ENCODE data around the gene SLC17A7. TPM values are rescaled to one million over a fixed set of nuclear protein-coding genes. Genes with fewer than 3 reads are reported as not detected.

Gene SLC17A7
- total RNA-seq, 1 donor from 2014 or later = not detected

- DNase-seq (ENCODE audit: low read depth) = no peak
- Histone ChIP-seq H3K36me3 (ENCODE audit: control insufficient read depth, insufficient read depth, low read length) (no peaks in the 10 kb centered on the region), H3K27me3 (ENCODE audit: control insufficient read depth, insufficient read depth, low read length) (no peaks in the 10 kb centered on the region), H3K4me3 (ENCODE audit: low read depth, low read length) (no peak overlapping the region)
- no peak for TF ChIP-seq CTCF (IDR thresholded peaks at IDR 0.05; ENCODE audit: insufficient read depth, low read length, poor library complexity, severe bottlenecking)
These were observed 33.8 kb downstream of the SLC17A7 start for GRCh38 chr19:49407482-49408015.

- Histone ChIP-seq H3K4me3 (ENCODE audit: low read depth, low read length) (no peak overlapping the region), H3K36me3 (ENCODE audit: control insufficient read depth, insufficient read depth, low read length) (no peaks in the 10 kb centered on the region), H3K27me3 (ENCODE audit: control insufficient read depth, insufficient read depth, low read length) (no peaks in the 10 kb centered on the region)
- DNase-seq (ENCODE audit: low read depth) = no peak
- TF ChIP-seq CTCF (IDR thresholded peaks at IDR 0.05; ENCODE audit: insufficient read depth, low read length, poor library complexity, severe bottlenecking) = no peak
These were observed 34.2 kb downstream of the SLC17A7 start for GRCh38 chr19:49407079-49407478.

- DNase-seq (ENCODE audit: low read depth) = no peak
These were observed 37.7 kb downstream of the SLC17A7 start for GRCh38 chr19:49403404-49404187.

GRCh38 chr19:49400029-49400428 is 41.3 kb downstream of the SLC17A7 start:
- no peak for DNase-seq (ENCODE audit: low read depth)
- H3K36me3 ChIP-seq (ENCODE audit: control insufficient read depth, insufficient read depth, low read length) = no peaks in the 10 kb centered on the region
- H3K27me3 ChIP-seq (ENCODE audit: control insufficient read depth, insufficient read depth, low read length) = peaks cover 8% of the 10 kb centered on the region
- TF ChIP-seq CTCF (IDR thresholded peaks at IDR 0.05; ENCODE audit: insufficient read depth, low read length, poor library complexity, severe bottlenecking) = no peak
- H3K4me3 ChIP-seq (ENCODE audit: low read depth, low read length) = no peak overlapping the region

More at GRCh38 chr19:49403404-49404187, 37.7 kb downstream of the SLC17A7 start:
- Histone ChIP-seq H3K36me3 (ENCODE audit: control insufficient read depth, insufficient read depth, low read length) (no peaks in the 10 kb centered on the region), H3K27me3 (ENCODE audit: control insufficient read depth, insufficient read depth, low read length) (no peaks in the 10 kb centered on the region), H3K4me3 (ENCODE audit: low read depth, low read length) (no peak overlapping the region)
- no peak for TF ChIP-seq CTCF (IDR thresholded peaks at IDR 0.05; ENCODE audit: insufficient read depth, low read length, poor library complexity, severe bottlenecking)

GRCh38 chr19:49398931-49399330 is 42.4 kb downstream of the SLC17A7 start:
- no peak for TF ChIP-seq CTCF (IDR thresholded peaks at IDR 0.05; ENCODE audit: insufficient read depth, low read length, poor library complexity, severe bottlenecking)
- H3K27me3 ChIP-seq (ENCODE audit: control insufficient read depth, insufficient read depth, low read length) = peaks cover 10% of the 10 kb centered on the region
- H3K36me3 ChIP-seq (ENCODE audit: control insufficient read depth, insufficient read depth, low read length) = no peaks in the 10 kb centered on the region

More at GRCh38 chr19:49398931-49399330, 42.4 kb downstream of the SLC17A7 start:
- H3K4me3 ChIP-seq (ENCODE audit: low read depth, low read length) = no peak overlapping the region
- no peak for DNase-seq (ENCODE audit: low read depth)

Data from kidney epithelial cell (primary cell).